H1 (cell line): ENCODE data around the gene WDR93. TPM values are rescaled to one million over a fixed set of nuclear protein-coding genes. Genes with fewer than 3 reads are reported as not detected.

Source experiments
- CTCF ChIA-PET: fragments of 300-600 bp; sonication (Branson Sonifier 250); formaldehyde crosslinking; loops from one replicate; lab custom pipeline; 2021; ENCODE audit not compliant: partially characterized antibody; lab: Charles Lee
- POLR2A ChIA-PET: fragments of 300-600 bp; sonication (Branson Sonifier 250); formaldehyde crosslinking; loops from one replicate; lab custom pipeline; 2021; ENCODE audit warnings: inconsistent platforms; ENCODE audit not compliant: partially characterized antibody; lab: Charles Lee
- DNase-seq, 2 experiments: peaks; one replicate each; pipeline versions ENCODE4 v3.0.0 to v3.0.0-alpha.2; 2010 to 2022; ENCODE audit warnings: low spot score in 2 of 2, low read depth in 1 of 2, mixed read lengths in 1 of 2
- FAIRE-seq: peaks from 2 replicates; lab custom pipeline; 2011; peaks lifted over from hg19 to GRCh38; lab: Jason Lieb, UNC
- H2AFZ ChIP-seq: 2 replicates; pipeline ENCODE4 v1.8.1; 2012; ENCODE audit warnings: low read length, inconsistent platforms
- H2AK5ac ChIP-seq: 2 replicates; pipeline ENCODE4 v1.6.1; 2013; ENCODE audit warnings: low read depth, low read length
- H2BK120ac ChIP-seq: replicated peaks from 2 replicates; pipeline ENCODE3; 2013; ENCODE audit warnings: low read depth, low read length, inconsistent platforms
- H2BK12ac ChIP-seq: 2 replicates; pipeline ENCODE4 v1.6.1; 2013; ENCODE audit warnings: low read depth, low read length
- H2BK15ac ChIP-seq: 2 replicates; pipeline ENCODE4 v1.6.1; 2013; ENCODE audit warnings: low read length
- H2BK20ac ChIP-seq: 2 replicates; pipeline ENCODE4 v1.6.1; 2013; ENCODE audit warnings: low read length
- H2BK5ac ChIP-seq: 2 replicates; pipeline ENCODE4 v1.6.1; 2013; ENCODE audit warnings: low read depth, low read length
- H3K14ac ChIP-seq: 2 replicates; pipeline ENCODE4 v1.6.1; 2013; ENCODE audit warnings: inconsistent platforms; ENCODE audit not compliant: insufficient read length
- H3K18ac ChIP-seq: 2 replicates; pipeline ENCODE4 v1.6.1; 2013; ENCODE audit warnings: low read length; ENCODE audit errors: extremely low read depth
- H3K23ac ChIP-seq: 2 replicates; pipeline ENCODE4 v1.6.1; 2013; ENCODE audit warnings: inconsistent platforms; ENCODE audit not compliant: insufficient read length
- H3K23me2 ChIP-seq: 2 replicates; pipeline ENCODE4 v1.6.1; 2013; ENCODE audit warnings: low read depth, low read length
- H3K27ac ChIP-seq: 2 replicates; pipeline ENCODE4 v1.6.1; 2011; ENCODE audit warnings: low read depth, low read length, inconsistent platforms
- H3K27me3 ChIP-seq, 4 experiments: replicated peaks in 1 of 4; 1 replicate in 1 of 4; 2 replicates in 3 of 4; pipeline versions ENCODE4 v1.6.1 to v1.8.1; 2011 to 2013; ENCODE audit warnings: low read length in 3 of 4, mild to moderate bottlenecking in 3 of 4, inconsistent platforms in 2 of 4, mixed read lengths in 2 of 4, moderate library complexity in 1 of 4; ENCODE audit not compliant: control insufficient read depth in 3 of 4, insufficient read depth in 3 of 4; ENCODE audit errors: extremely low read depth in 1 of 4
- H3K36me3 ChIP-seq, 4 experiments: 2 replicates each; pipeline versions ENCODE4 v1.6.1 to v1.8.1; 2011 to 2013; ENCODE audit warnings: mild to moderate bottlenecking in 4 of 4, low read length in 3 of 4, moderate library complexity in 2 of 4, control low read depth in 1 of 4, inconsistent platforms in 1 of 4; ENCODE audit not compliant: insufficient read depth in 4 of 4, control insufficient read depth in 2 of 4
- H3K4ac ChIP-seq: replicated peaks from 2 replicates; pipeline ENCODE3; 2013; ENCODE audit warnings: low read length, low read depth, mixed read lengths, inconsistent platforms; ENCODE audit not compliant: insufficient read length
- H3K4me1 ChIP-seq, 4 experiments: replicated peaks in 1 of 4; 1 replicate in 1 of 4; 2 replicates in 3 of 4; pipeline versions ENCODE4 v1.6.1 to v1.8.1; 2011 to 2013; ENCODE audit warnings: low read length in 3 of 4, inconsistent platforms in 2 of 4, mixed read lengths in 1 of 4; ENCODE audit not compliant: insufficient read depth in 4 of 4, control insufficient read depth in 3 of 4
- H3K4me2 ChIP-seq, 2 experiments: 2 replicates each; pipeline versions ENCODE4 v1.6.1 to v1.8.1; 2011 to 2013; ENCODE audit warnings: low read depth in 2 of 2, low read length in 2 of 2, control low read depth in 1 of 2, inconsistent platforms in 1 of 2, mild to moderate bottlenecking in 1 of 2; ENCODE audit not compliant: insufficient read depth in 1 of 2
- H3K4me3 ChIP-seq, 4 experiments: fragments of 200-600, 300-600 bp in 1 of 4; sonication (generic), shearing (Covaris generic), sonication (Bioruptor Twin) in 1 of 4; 2 replicates each; pipeline versions ENCODE4 v1.5.1 to v1.8.1; 2011 to 2016; ENCODE audit warnings: low read length in 4 of 4, low read depth in 3 of 4, control low read depth in 2 of 4, inconsistent platforms in 2 of 4, mild to moderate bottlenecking in 2 of 4, mixed read lengths in 1 of 4, moderate library complexity in 1 of 4; ENCODE audit not compliant: insufficient read depth in 2 of 4; ENCODE audit errors: extremely low read depth in 1 of 4
- H3K56ac ChIP-seq: replicated peaks from 2 replicates; pipeline ENCODE3; 2013; ENCODE audit warnings: low read depth, mild to moderate bottlenecking, mixed read lengths, low read length, inconsistent platforms; ENCODE audit not compliant: insufficient read length
- H3K79me1 ChIP-seq: 2 replicates; pipeline ENCODE4 v1.6.1; 2013; ENCODE audit warnings: low read depth, low read length, control low read depth
- H3K79me2 ChIP-seq, 2 experiments: 2 replicates each; pipeline versions ENCODE4 v1.6.1 to v1.8.1; 2012 to 2013; ENCODE audit warnings: low read length in 2 of 2, mild to moderate bottlenecking in 2 of 2, inconsistent platforms in 1 of 2; ENCODE audit not compliant: insufficient read depth in 2 of 2, control insufficient read depth in 1 of 2
- H3K9ac ChIP-seq, 4 experiments: replicated peaks in 1 of 4; 1 replicate in 1 of 4; 2 replicates in 3 of 4; pipeline versions ENCODE4 v1.6.1 to v1.8.1; 2011 to 2013; ENCODE audit warnings: low read depth in 3 of 4, low read length in 3 of 4, control low read depth in 2 of 4, mild to moderate bottlenecking in 2 of 4, moderate library complexity in 2 of 4, inconsistent platforms in 1 of 4; ENCODE audit errors: extremely low read depth in 1 of 4
- H3K9me3 ChIP-seq, 2 experiments: 2 replicates each; pipeline versions ENCODE4 v1.6.1 to v1.8.1; 2012 to 2013; ENCODE audit warnings: mild to moderate bottlenecking in 2 of 2, moderate library complexity in 2 of 2, control low read depth in 1 of 2, inconsistent platforms in 1 of 2, low read depth in 1 of 2, low read length in 1 of 2, mixed read lengths in 1 of 2; ENCODE audit not compliant: insufficient read depth in 2 of 2
- H4K20me1 ChIP-seq, 2 experiments: replicated peaks in 1 of 2; 2 replicates each; pipeline versions ENCODE3 to v1.8.1; 2011 to 2013; ENCODE audit warnings: inconsistent platforms in 2 of 2, low read length in 2 of 2, mild to moderate bottlenecking in 1 of 2; ENCODE audit not compliant: insufficient read depth in 2 of 2, control insufficient read depth in 1 of 2
- H4K5ac ChIP-seq: 2 replicates; pipeline ENCODE4 v1.6.1; 2013; ENCODE audit warnings: low read length, low read depth, mixed read lengths, inconsistent platforms; ENCODE audit not compliant: insufficient read length
- H4K8ac ChIP-seq: 2 replicates; pipeline ENCODE4 v1.8.0; 2013; ENCODE audit warnings: mild to moderate bottlenecking, moderate library complexity, low read length, inconsistent platforms; ENCODE audit not compliant: insufficient read depth; ENCODE audit errors: extremely low read depth
- H4K91ac ChIP-seq: replicated peaks from 2 replicates; pipeline ENCODE3; 2013; ENCODE audit warnings: low read length, mixed read lengths, inconsistent platforms; ENCODE audit not compliant: insufficient read length
- CEBPB ChIP-seq: IDR thresholded peaks from 2 replicates; pipeline ENCODE4 v1.6.1; 2012; ENCODE audit warnings: low read depth, low read length
- CREB1 ChIP-seq: IDR thresholded peaks from 2 replicates; pipeline ENCODE4 v1.6.1; 2012; ENCODE audit warnings: inconsistent platforms
- CTBP2 ChIP-seq: IDR thresholded peaks from 2 replicates; pipeline ENCODE4 v1.7.0; 2011; ENCODE audit warnings: borderline replicate concordance, mild to moderate bottlenecking, moderate library complexity, mixed read lengths, low read length; ENCODE audit not compliant: insufficient read depth, insufficient read length
- EGR1 ChIP-seq: IDR thresholded peaks from 2 replicates; pipeline ENCODE4 v1.6.1; 2011; ENCODE audit warnings: low read depth, low read length, borderline replicate concordance
- JUND ChIP-seq: IDR thresholded peaks from 2 replicates; pipeline ENCODE4 v1.6.1; 2011; ENCODE audit warnings: mild to moderate bottlenecking, improper control_type of control experiment, low read length
- PHF8 ChIP-seq: fragments of 200-600 bp; sonication (generic); conservative IDR thresholded peaks from 2 replicates; pipeline ENCODE4 v1.7.1; 2012; ENCODE audit warnings: low read depth, mild to moderate bottlenecking, inconsistent platforms, low read length, moderate library complexity
- SP1 ChIP-seq: IDR thresholded peaks from 2 replicates; pipeline ENCODE4 v1.6.1; 2011; ENCODE audit warnings: low read depth, low read length
- TBP ChIP-seq: IDR thresholded peaks from 2 replicates; pipeline ENCODE4 v1.6.1; 2011; ENCODE audit warnings: low read depth, low read length, improper control_type of control experiment
- TCF12 ChIP-seq: IDR thresholded peaks from 2 replicates; pipeline ENCODE4 v1.6.1; 2011; ENCODE audit warnings: low read depth, mild to moderate bottlenecking, low read length
- WGBS, 2 experiments: shearing (Covaris generic) in 1 of 2; methylation state at CpG; one replicate each; pipeline versions ENCODE4 v1.1.6 to v1.1.7; 2013 to 2015; ENCODE audit warnings: low lambda C conversion rate in 2 of 2, mixed read lengths in 2 of 2, inconsistent platforms in 1 of 2, low coverage in 1 of 2, missing lambda C conversion rate in 1 of 2; ENCODE audit not compliant: insufficient replicate concordance in 2 of 2, insufficient coverage in 1 of 2, insufficient read length in 1 of 2; ENCODE audit errors: extremely low coverage in 1 of 2, missing lambda C conversion rate in 1 of 2; 5-methylcytosine and 5-hydroxymethylcytosine counted together
- polyA plus RNA-seq, 7 experiments: library from polyadenylated mRNA; depleted of rRNA in 3 of 7; stranded (reverse) in 5 of 7; unstranded in 2 of 7; fragments of >200 nt in 5 of 7; fragments of 200-250 nt in 2 of 7; gene quantifications; 1 replicate in 5 of 7; 2 replicates in 1 of 7; 4 replicates in 1 of 7; pipeline versions ENCODE4 v1.2.1 to v1.2.3, GENCODE V29; 2011 to 2013; ENCODE audit warnings: missing spikeins in 2 of 7, mixed read lengths in 2 of 7
- total RNA-seq: library from RNA; stranded (reverse); fragmentation: NEBNext Ultra II Directional; extraction: Animal tissue kit (Norgen Biotek cat#: 25700); gene quantifications from 2 replicates; pipeline ENCODE4 v1.2.1, GENCODE V29; 2021

Gene WDR93
- total and polyA plus RNA-seq, 2 of the 8 experiments (the other 6 are each of a cell fraction or from before 2014, with no cell fraction given): 0.03 TPM; not detected in 1

- no peaks in the 10 kb centered on the region for H3K23me2 ChIP-seq
- H4K20me1 ChIP-seq: no peaks in the 10 kb centered on the region
- no peaks in the 10 kb centered on the region for H3K79me1 ChIP-seq
- H3K27ac ChIP-seq: no peak overlapping the region
- H3K4me3 ChIP-seq: no peak overlapping the region
- no peak overlapping the region for H2BK12ac ChIP-seq
- no peak overlapping the region for H4K91ac ChIP-seq
- H3K4me2 ChIP-seq: no peak overlapping the region
- H3K23ac ChIP-seq: no peak overlapping the region
- no peak overlapping the region for H3K4ac ChIP-seq
- H2BK120ac ChIP-seq: no peak overlapping the region
- 94% methylated on average over 13 of the region's 16 CpGs; no CpG with 5 or more reads in 1 of the 2 experiments for WGBS, 2 experiments
- no peak overlapping the region for H3K14ac ChIP-seq
- H4K5ac ChIP-seq: no peak overlapping the region
- POLR2A ChIA-PET: no interaction called here
- no peak overlapping the region for H2BK15ac ChIP-seq
- no peak overlapping the region for H3K56ac ChIP-seq
- no peaks in the 10 kb centered on the region for H3K9me3 ChIP-seq
- CTCF ChIA-PET: interaction anchor here (0.6 to 10.6 kb wide), 5 partner anchors 11 to 109 kb away, joined by 3 to 153 read pairs (median 3); no protein-coding TSS in a partner anchor
- no peak overlapping the region; the same call in 1 of the 2 replicates for H2BK20ac ChIP-seq
- no peaks in the 10 kb centered on the region; a peak in 1 of 7 replicates for H3K4me1 ChIP-seq
- no peak for DNase-seq
- H2BK5ac ChIP-seq: no peak overlapping the region
- H3K9ac ChIP-seq: no peak overlapping the region
- no peaks in the 10 kb centered on the region for H3K79me2 ChIP-seq
- H3K18ac ChIP-seq: no peak overlapping the region
- no peak for TF ChIP-seq CEBPB
- TF ChIP-seq JUND: no peak
- TF ChIP-seq SP1: no peak
- no peak for TF ChIP-seq TBP
- no peak for TF ChIP-seq CTBP2
- no peak for TF ChIP-seq CREB1
- TF ChIP-seq PHF8: no peak
- TF ChIP-seq TCF12: no peak
- TF ChIP-seq EGR1: no peak
- H3K36me3 ChIP-seq: no peaks in the 10 kb centered on the region
- H4K8ac ChIP-seq: peak overlapping the region; percentile 68
- no peak overlapping the region for H2AFZ ChIP-seq
- no peak overlapping the region for H2AK5ac ChIP-seq
- FAIRE-seq: no peak
- no peaks in the 10 kb centered on the region for H3K27me3 ChIP-seq
These were observed 76.0 kb downstream of the WDR93 start for GRCh38 chr15:89766357-89767311.
